Uterus (tissue), 4 donors: ENCODE data around the gene RNF187. TPM values are rescaled to one million over a fixed set of nuclear protein-coding genes. Genes with fewer than 3 reads are reported as not detected.

Experiments used
- DNase-seq, 2 donors: peaks; one replicate each; pipeline ENCODE4 v3.0.0-alpha.2; 2019 to 2020
- H3K27ac ChIP-seq, 2 donors: fragments of 200-600 bp; sonication (generic); 1 replicate in 1 of 2; 2 replicates in 1 of 2; pipeline ENCODE4 v1.5.1; 2016 to 2018
- H3K27me3 ChIP-seq, 2 donors: fragments of 200-600 bp; sonication (generic); one replicate each; pipeline ENCODE4 v1.5.1; 2018 to 2019; ENCODE audit warnings: control low read depth in 1 of 2
- H3K36me3 ChIP-seq, 2 donors: fragments of 200-600 bp; sonication (generic); one replicate each; pipeline ENCODE4 v1.5.1; 2019; ENCODE audit warnings: control low read depth in 1 of 2
- H3K4me1 ChIP-seq, 2 donors: fragments of 200-600 bp; sonication (generic); one replicate each; pipeline ENCODE4 v1.5.1; 2018 to 2019; ENCODE audit warnings: control low read depth in 1 of 2
- H3K4me3 ChIP-seq, 2 donors: fragments of 200-600 bp; sonication (generic); 1 replicate in 1 of 2; 2 replicates in 1 of 2; pipeline ENCODE4 v1.5.1; 2018 to 2019; ENCODE audit warnings: mild to moderate bottlenecking in 1 of 2
- H3K9me3 ChIP-seq, 2 donors: fragments of 200-600 bp; sonication (generic); one replicate each; pipeline ENCODE4 v1.5.1; 2019; ENCODE audit warnings: control low read depth in 1 of 2
- CTCF ChIP-seq, 4 experiments: fragments of 200-600 bp in 2 of 4; fragments of 450-650 bp in 2 of 4; sonication (generic) in 2 of 4; IDR thresholded peaks; one replicate each; pipeline ENCODE4 v1.5.1; 2016 to 2019; ENCODE audit warnings: antibody characterized with exemption in 4 of 4, mild to moderate bottlenecking in 2 of 4, moderate library complexity in 1 of 4
- POLR2A ChIP-seq, 2 donors: fragments of 450-650 bp; IDR thresholded peaks; one replicate each; pipeline ENCODE4 v1.6.1; 2016; ENCODE audit warnings: antibody characterized with exemption in 2 of 2, mild to moderate bottlenecking in 1 of 2, moderate library complexity in 1 of 2
- intact Hi-C: fragments of 100-400 bp; cut with DNase I; formaldehyde crosslinking; loops from one replicate; pipeline ENCODE4 v1.15.1; 2023; ENCODE audit warnings: low total_unique reads
- total RNA-seq, 4 donors: library from RNA; depleted of rRNA in 3 of 4; stranded (reverse); fragments of >200 nt in 3 of 4; gene quantifications; one replicate each; pipeline versions ENCODE4 v1.1.0 to v1.2.4, GENCODE V29; 2014 to 2023
- donor health status: DM: yes; HTN: yes; CAD: no.

Gene RNF187
- total RNA-seq, 4 donors from 2014 or later, result 13.2 to 84.1 (median 27.7) TPM

- no peaks in the 10 kb centered on the region for H3K36me3 ChIP-seq
- H3K27ac ChIP-seq, result no peak overlapping the region
- no peaks in the 10 kb centered on the region for H3K27me3 ChIP-seq
- H3K4me1 ChIP-seq, result no peaks in the 10 kb centered on the region
- no peak for DNase-seq
- no peaks in the 10 kb centered on the region for H3K9me3 ChIP-seq
- H3K4me3 ChIP-seq, result no peak overlapping the region
- TF ChIP-seq CTCF (IDR thresholded peaks at IDR 0.05) (peak; percentile 60 to 64 (median 62)), POLR2A (IDR thresholded peaks at IDR 0.05) (no peak)
- intact Hi-C loops, result no loop called here
Observed at GRCh38 chr1:228515200-228515834, 28.1 kb downstream of the RNF187 start.

- DNase-seq, result no peak
- TF ChIP-seq POLR2A (IDR thresholded peaks at IDR 0.05) (no peak), CTCF (IDR thresholded peaks at IDR 0.05) (no peak)
- intact Hi-C loops, result no loop called here
Observed at GRCh38 chr1:228517655-228518054, 30.5 kb downstream of the RNF187 start.

GRCh38 chr1:228527596-228527995 is 40.4 kb downstream of the RNF187 start:
- no peak for DNase-seq
- no peak overlapping the region for H3K4me3 ChIP-seq
- no peaks in the 10 kb centered on the region for H3K9me3 ChIP-seq
- H3K4me1 ChIP-seq, result no peaks in the 10 kb centered on the region
- TF ChIP-seq POLR2A (IDR thresholded peaks at IDR 0.05) (no peak), CTCF (IDR thresholded peaks at IDR 0.05) (no peak)
- H3K27me3 ChIP-seq, result no peaks in the 10 kb centered on the region
- no peak overlapping the region for H3K27ac ChIP-seq
- intact Hi-C loops, result no loop called here
- no peaks in the 10 kb centered on the region for H3K36me3 ChIP-seq

More at GRCh38 chr1:228517655-228518054, 30.5 kb downstream of the RNF187 start:
- Histone ChIP-seq H3K4me3 (no peak overlapping the region), H3K36me3 (no peaks in the 10 kb centered on the region), H3K4me1 (no peaks in the 10 kb centered on the region), H3K27ac (no peak overlapping the region), H3K9me3 (no peaks in the 10 kb centered on the region), H3K27me3 (no peaks in the 10 kb centered on the region)

- H3K9me3 ChIP-seq, result no peaks in the 10 kb centered on the region
- H3K36me3 ChIP-seq, result no peaks in the 10 kb centered on the region
- intact Hi-C loops, result no loop called here
- no peak for DNase-seq
- no peak overlapping the region for H3K27ac ChIP-seq
- no peaks in the 10 kb centered on the region for H3K27me3 ChIP-seq
- H3K4me3 ChIP-seq, result no peak overlapping the region
- H3K4me1 ChIP-seq, result no peaks in the 10 kb centered on the region
- no peak for TF ChIP-seq POLR2A (IDR thresholded peaks at IDR 0.05)
- no peak for TF ChIP-seq CTCF (IDR thresholded peaks at IDR 0.05)
Observed at GRCh38 chr1:228528612-228529011, 41.4 kb downstream of the RNF187 start.

- Histone ChIP-seq H3K4me1 (no peaks in the 10 kb centered on the region), H3K4me3 (no peak overlapping the region), H3K9me3 (no peaks in the 10 kb centered on the region), H3K27me3 (no peaks in the 10 kb centered on the region), H3K27ac (no peak overlapping the region), H3K36me3 (no peaks in the 10 kb centered on the region)
- no peak for DNase-seq
- no peak for TF ChIP-seq CTCF (IDR thresholded peaks at IDR 0.05)
- TF ChIP-seq POLR2A (IDR thresholded peaks at IDR 0.05), result no peak
- intact Hi-C loops, result no loop called here
Observed at GRCh38 chr1:228530086-228530758, 43.0 kb downstream of the RNF187 start.
